Fibroblast of upper back skin (primary cell): Measurements from ENCODE around the gene GRID1.

ENCODE experiments used
- DNase-seq: peaks from one replicate; pipeline ENCODE4 v3.0.0-alpha.2; 2013

Gene GRID1

GRCh38 chr10:86226016-86226415 lies 140.6 kb downstream of the GRID1 start:
- no peak for DNase-seq

- peak; percentile 88 for DNase-seq
Observed at GRCh38 chr10:86225103-86225782, 141.4 kb downstream of the GRID1 start.

GRCh38 chr10:86224354-86225102 lies 142.1 kb downstream of the GRID1 start:
- no peak for DNase-seq

GRCh38 chr10:86223256-86223655 lies 143.3 kb downstream of the GRID1 start:
- DNase-seq = no peak

- no peak for DNase-seq
Observed at GRCh38 chr10:86222687-86223086, 143.9 kb downstream of the GRID1 start.

- DNase-seq = no peak
Observed at GRCh38 chr10:86222336-86222650, 144.3 kb downstream of the GRID1 start.

GRCh38 chr10:86221442-86222335 lies 144.9 kb downstream of the GRID1 start:
- DNase-seq = no peak

GRCh38 chr10:86220626-86221025 lies 146.0 kb downstream of the GRID1 start:
- no peak for DNase-seq

GRCh38 chr10:86219271-86219670 lies 147.3 kb downstream of the GRID1 start:
- no peak for DNase-seq

GRCh38 chr10:86218842-86219241 lies 147.8 kb downstream of the GRID1 start:
- no peak for DNase-seq

- DNase-seq = no peak
Observed at GRCh38 chr10:86218160-86218559, 148.4 kb downstream of the GRID1 start.

- DNase-seq = no peak
Observed at GRCh38 chr10:86217371-86218080, 149.1 kb downstream of the GRID1 start.

GRCh38 chr10:86216886-86217285 lies 149.7 kb downstream of the GRID1 start:
- no peak for DNase-seq

- DNase-seq = no peak
Observed at GRCh38 chr10:86215712-86216111, 150.9 kb downstream of the GRID1 start.

GRCh38 chr10:86215046-86215445 lies 151.5 kb downstream of the GRID1 start:
- DNase-seq = no peak

- no peak for DNase-seq
Observed at GRCh38 chr10:86213148-86213547, 153.4 kb downstream of the GRID1 start.

- no peak for DNase-seq
Observed at GRCh38 chr10:86212391-86212700, 154.2 kb downstream of the GRID1 start.

- no peak for DNase-seq
Observed at GRCh38 chr10:86211691-86212390, 154.8 kb downstream of the GRID1 start.

GRCh38 chr10:86210416-86210815 lies 156.2 kb downstream of the GRID1 start:
- no peak for DNase-seq

GRCh38 chr10:86209726-86210125 lies 156.9 kb downstream of the GRID1 start:
- no peak for DNase-seq

GRCh38 chr10:86207226-86207625 lies 159.4 kb downstream of the GRID1 start:
- DNase-seq = no peak

GRCh38 chr10:86206240-86206579 lies 160.4 kb downstream of the GRID1 start:
- DNase-seq = no peak
